Superior temporal gyrus (tissue), 1 donor: ENCODE results near the gene INPP4A.

Experiments used
- DNase-seq: peaks from one replicate; pipeline ENCODE4 v3.0.0-alpha.2; 2016; ENCODE audit errors: extremely low spot score

Gene INPP4A

GRCh38 chr2:98496750-98497493 lies 52.3 kb downstream of the INPP4A start:
- DNase-seq = no peak

- DNase-seq = no peak
Measured at GRCh38 chr2:98498703-98499440, 54.2 kb downstream of the INPP4A start.

- DNase-seq = no peak
Measured at GRCh38 chr2:98500561-98500960, 55.9 kb downstream of the INPP4A start.

- no peak for DNase-seq
Measured at GRCh38 chr2:98501223-98501622, 56.6 kb downstream of the INPP4A start.

- no peak for DNase-seq
Measured at GRCh38 chr2:98501876-98502275, 57.2 kb downstream of the INPP4A start.

GRCh38 chr2:98502556-98503335 lies 58.1 kb downstream of the INPP4A start:
- DNase-seq = no peak

GRCh38 chr2:98503481-98504105 lies 58.9 kb downstream of the INPP4A start:
- DNase-seq = no peak

GRCh38 chr2:98504381-98505109 lies 59.9 kb downstream of the INPP4A start:
- DNase-seq = no peak

GRCh38 chr2:98505311-98505808 lies 60.7 kb downstream of the INPP4A start:
- no peak for DNase-seq

GRCh38 chr2:98505971-98506664 lies 61.5 kb downstream of the INPP4A start:
- no peak for DNase-seq

GRCh38 chr2:98506881-98507280 lies 62.2 kb downstream of the INPP4A start:
- no peak for DNase-seq

- DNase-seq = no peak
Measured at GRCh38 chr2:98507461-98507860, 62.8 kb downstream of the INPP4A start.

- DNase-seq = no peak
Measured at GRCh38 chr2:98507891-98508708, 63.4 kb downstream of the INPP4A start.

- DNase-seq = no peak
Measured at GRCh38 chr2:98508709-98509066, 64.0 kb downstream of the INPP4A start.

GRCh38 chr2:98509542-98510321 lies 65.1 kb downstream of the INPP4A start:
- no peak for DNase-seq

GRCh38 chr2:98510322-98510662 lies 65.6 kb downstream of the INPP4A start:
- DNase-seq = no peak

GRCh38 chr2:98511981-98512380 lies 67.3 kb downstream of the INPP4A start:
- DNase-seq = no peak

- no peak for DNase-seq
Measured at GRCh38 chr2:98512699-98513098, 68.0 kb downstream of the INPP4A start.

- DNase-seq = no peak
Measured at GRCh38 chr2:98514096-98514639, 69.5 kb downstream of the INPP4A start.
